Vagina (tissue), 2 donors: Measurements from ENCODE around the gene MRC2.

Experiments
- CTCF ChIP-seq, 3 experiments: fragments of 450-650 bp in 2 of 3; fragments of 200-600 bp in 1 of 3; sonication (generic) in 1 of 3; IDR thresholded peaks; one replicate each; pipeline ENCODE4 v1.5.1; 2017 to 2019; ENCODE audit warnings: antibody characterized with exemption in 3 of 3, mild to moderate bottlenecking in 2 of 3, moderate library complexity in 2 of 3
- POLR2AphosphoS5 ChIP-seq, 2 donors: sonication (generic); formaldehyde crosslinking; IDR thresholded peaks; one replicate each; pipeline ENCODE4 v1.9.0; 2017; ENCODE audit warnings: antibody characterized with exemption in 2 of 2, mild to moderate bottlenecking in 2 of 2, low read depth in 1 of 2; ENCODE audit not compliant: insufficient read depth in 1 of 2

GRCh38 chr17:62732125-62732524, 104.7 kb downstream of the MRC2 start:
- TF ChIP-seq CTCF (IDR thresholded peaks at IDR 0.05) (no peak), POLR2AphosphoS5 (IDR thresholded peaks at IDR 0.05; ENCODE audit: insufficient read depth in 1 of 2, low read depth in 1 of 2) (no peak)
